H7 (cell line): ENCODE measurements around the gene GSX2. TPM values are rescaled to one million over a fixed set of nuclear protein-coding genes. Genes with fewer than 3 reads are reported as not detected.

Source experiments
- DNase-seq: peaks from one replicate; pipeline ENCODE4 v3.0.0; 2012
- H3K27me3 ChIP-seq: 2 replicates; pipeline ENCODE4 v1.6.0; 2011; ENCODE audit warnings: mild to moderate bottlenecking, low read length; ENCODE audit not compliant: control insufficient read depth, insufficient read depth
- H3K36me3 ChIP-seq: replicated peaks from 2 replicates; pipeline ENCODE4 v1.5.1; 2011; ENCODE audit warnings: low read length; ENCODE audit not compliant: control insufficient read depth, insufficient read depth
- H3K4me3 ChIP-seq: 2 replicates; pipeline ENCODE4 v1.5.1; 2011; ENCODE audit warnings: low read depth, mild to moderate bottlenecking, control low read depth, low read length, moderate library complexity; ENCODE audit not compliant: insufficient read depth
- total RNA-seq: library from RNA; depleted of rRNA; stranded (reverse); fragments of >200 nt; shearing (Covaris generic); gene quantifications from 2 replicates; pipeline ENCODE4 v1.2.3, GENCODE V29; 2014; rRNA removed

The GSX2 gene
- total RNA-seq, 1 experiment from 2014 or later, result 0.07 TPM

DNA sequence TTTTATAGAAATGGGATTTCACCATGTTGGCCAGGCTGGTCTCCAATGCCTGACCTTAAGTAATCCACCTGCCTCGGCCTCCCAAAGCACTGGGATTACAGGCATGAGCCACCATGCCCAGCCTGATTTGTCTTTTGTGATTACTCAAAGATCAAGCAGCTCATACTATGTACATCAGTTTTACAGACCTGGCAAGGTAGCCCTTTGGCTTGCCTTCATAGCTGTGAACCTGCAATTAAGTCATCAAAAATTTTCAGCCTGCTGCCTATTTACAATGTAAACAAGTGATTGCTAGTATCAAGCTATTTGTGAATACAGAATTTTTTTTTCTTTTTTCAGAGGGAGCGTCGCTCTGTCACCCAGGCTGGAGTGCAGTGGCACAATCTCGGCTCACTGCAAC, 46.2 kb downstream of the GSX2 start:
- H3K27me3 ChIP-seq, result no peaks in the 10 kb centered on the region
- DNase-seq, result no peak
- H3K36me3 ChIP-seq, result no peaks in the 10 kb centered on the region
- H3K4me3 ChIP-seq, result no peak overlapping the region

DNA sequence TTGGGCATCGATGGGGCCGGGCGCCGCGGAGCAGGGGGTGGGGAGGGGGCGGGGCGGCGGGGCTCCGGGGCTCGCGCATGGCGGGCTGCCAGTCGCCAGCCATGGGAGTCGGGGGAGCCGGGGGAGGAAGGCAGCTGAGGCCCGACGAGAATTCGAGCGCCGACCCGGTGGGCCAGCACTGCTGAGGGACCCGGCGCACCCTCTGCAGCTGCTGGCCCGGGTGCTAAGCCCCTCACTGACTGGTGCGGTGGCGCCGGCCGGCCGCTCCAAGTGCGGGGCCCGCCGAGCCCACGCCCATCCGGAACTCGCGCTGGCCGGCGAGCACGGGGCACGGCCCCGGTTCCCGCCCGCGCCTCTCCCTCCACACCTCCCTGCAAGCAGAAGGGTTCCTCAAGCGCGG, 49.4 kb downstream of the GSX2 start:
- no peak for DNase-seq
- no peaks in the 10 kb centered on the region for H3K36me3 ChIP-seq
- H3K4me3 ChIP-seq, result no peak overlapping the region
- no peaks in the 10 kb centered on the region for H3K27me3 ChIP-seq

Other genes with a start within 250 kb of the GSX2 start
- 14.4 and 18.2 TPM in 2 replicates for gene CHIC2, start 35.6 kb upstream of the GSX2 start, total RNA-seq
- 5.5 and 10.8 TPM in 2 replicates for gene PDGFRA, start 129.1 kb downstream of the GSX2 start, total RNA-seq